SU-DHL-6 (cell line): ENCODE data around the gene MID2.
"Not testable (repeated sequence)": the region's sequence is repeated elsewhere in the genome, so short reads cannot be mapped to it uniquely, and the experiment has no call there.

Experiments used
- H2AFZ ChIP-seq: fragments of 200-600 bp; sonication (generic); 2 replicates; pipeline ENCODE4 v1.6.1; 2014; ENCODE audit warnings: low read depth, mild to moderate bottlenecking, moderate library complexity, mixed read lengths, antibody characterized with exemption, low read length; ENCODE audit not compliant: severe bottlenecking
- H3F3A ChIP-seq: fragments of 200-600 bp; shearing (Covaris generic); 2 replicates; pipeline ENCODE4 v1.6.0; 2016; ENCODE audit warnings: antibody characterized with exemption, mild to moderate bottlenecking; ENCODE audit not compliant: insufficient read depth
- H3K27ac ChIP-seq: fragments of 200-600 bp; sonication (generic); 2 replicates; pipeline ENCODE4 v1.5.1; 2016; ENCODE audit warnings: low read depth, mild to moderate bottlenecking, low read length, moderate library complexity, mixed read lengths
- H3K27me3 ChIP-seq: fragments of 200-600 bp; sonication (generic), shearing (Covaris generic); 2 replicates; pipeline ENCODE4 v1.6.0; 2014; ENCODE audit warnings: mild to moderate bottlenecking, low read length
- H3K36me3 ChIP-seq: fragments of 200-600 bp; sonication (generic); 2 replicates; pipeline ENCODE4 v1.6.1; 2014; ENCODE audit warnings: mild to moderate bottlenecking, low read length, mixed read lengths
- H3K4me2 ChIP-seq: fragments of 300-600, 200-600 bp; shearing (Covaris generic), sonication (generic); 2 replicates; pipeline ENCODE4 v1.6.0; 2014; ENCODE audit warnings: low read length, low read depth, mild to moderate bottlenecking; ENCODE audit not compliant: poor library complexity, severe bottlenecking
- H3K4me3 ChIP-seq: fragments of 200-600 bp; sonication (generic); 2 replicates; pipeline ENCODE4 v1.5.1; 2014; ENCODE audit warnings: antibody characterized with exemption, low read length, mild to moderate bottlenecking, mixed read lengths; ENCODE audit not compliant: insufficient read depth, poor library complexity, severe bottlenecking
- H3K79me2 ChIP-seq: fragments of 200-600 bp; sonication (generic); 2 replicates; pipeline ENCODE4 v1.6.1; 2014; ENCODE audit warnings: mild to moderate bottlenecking, low read length, moderate library complexity; ENCODE audit not compliant: insufficient read depth
- H3K9ac ChIP-seq: fragments of 200-600 bp; sonication (generic); 2 replicates; pipeline ENCODE4 v1.7.0; 2014; ENCODE audit warnings: mild to moderate bottlenecking, low read length
- H3K9me2 ChIP-seq: fragments of 200-600 bp; sonication (generic); replicated peaks from 2 replicates; pipeline ENCODE4 v1.6.1; 2014; ENCODE audit warnings: low read length; ENCODE audit not compliant: insufficient read depth
- H3K9me3 ChIP-seq: fragments of 200-600 bp; sonication (generic); 2 replicates; pipeline ENCODE4 v1.6.1; 2014; ENCODE audit warnings: low read length, mixed read lengths; ENCODE audit not compliant: insufficient read depth
- H4K20me1 ChIP-seq: fragments of 200-600 bp; sonication (generic); 2 replicates; pipeline ENCODE4 v1.6.1; 2014; ENCODE audit warnings: low read depth, mild to moderate bottlenecking, antibody characterized with exemption, low read length, moderate library complexity, mixed read lengths
- CTCF ChIP-seq: fragments of 200-600 bp; sonication (generic); IDR thresholded peaks from one replicate; pipeline ENCODE4 v1.5.1; 2017; ENCODE audit warnings: antibody characterized with exemption, mild to moderate bottlenecking, low read length, moderate library complexity; ENCODE audit not compliant: insufficient read depth, poor library complexity, severe bottlenecking
- EZH2phosphoT487 ChIP-seq: fragments of 200-600 bp; sonication (generic), shearing (Covaris generic); conservative IDR thresholded peaks from 2 replicates; pipeline ENCODE4 v1.6.1; 2018; ENCODE audit warnings: mild to moderate bottlenecking, antibody characterized with exemption, low read length, moderate library complexity, mixed read lengths

Gene MID2

GRCh38 chrX:107940095-107940494, 114.4 kb downstream of the MID2 start:
- Histone ChIP-seq H3K79me2 (no peaks in the 10 kb centered on the region), H2AFZ (no peak overlapping the region), H4K20me1 (no peaks in the 10 kb centered on the region), H3K27me3 (no peaks in the 10 kb centered on the region), H3K9me2 (no peaks in the 10 kb centered on the region), H3K9me3 (no peaks in the 10 kb centered on the region), H3F3A (no peaks in the 10 kb centered on the region), H3K4me3 (no peak overlapping the region), H3K4me2 (no peak overlapping the region), H3K27ac (no peak overlapping the region), H3K36me3 (no peaks in the 10 kb centered on the region), H3K9ac (no peak overlapping the region)
- TF ChIP-seq EZH2phosphoT487 (no peak), CTCF (no peak)

GRCh38 chrX:107955337-107955736, 129.7 kb downstream of the MID2 start:
- not testable (repeated sequence) for H3K4me2 ChIP-seq, H3K27me3 ChIP-seq

GRCh38 chrX:107968623-107969022, 143.0 kb downstream of the MID2 start:
- Histone ChIP-seq H3K27ac (no peak overlapping the region), H4K20me1 (no peaks in the 10 kb centered on the region), H3F3A (no peaks in the 10 kb centered on the region), H2AFZ (no peak overlapping the region), H3K9me3 (no peaks in the 10 kb centered on the region), H3K79me2 (no peaks in the 10 kb centered on the region), H3K9ac (no peak overlapping the region), H3K27me3 (no peaks in the 10 kb centered on the region), H3K4me2 (no peak overlapping the region), H3K4me3 (no peak overlapping the region), H3K9me2 (no peaks in the 10 kb centered on the region), H3K36me3 (no peaks in the 10 kb centered on the region)
- TF ChIP-seq CTCF (no peak), EZH2phosphoT487 (no peak)

More at GRCh38 chrX:107955337-107955736, 129.7 kb downstream of the MID2 start:
- H3F3A ChIP-seq, H3K79me2 ChIP-seq, H2AFZ ChIP-seq, H3K36me3 ChIP-seq, H3K4me3 ChIP-seq, H3K9me3 ChIP-seq, H3K27ac ChIP-seq, H3K9me2 ChIP-seq, H4K20me1 ChIP-seq, H3K9ac ChIP-seq: not testable (repeated sequence)

- H2AFZ ChIP-seq: no peak overlapping the region
- no peaks in the 10 kb centered on the region for H3K36me3 ChIP-seq
- no peak overlapping the region for H3K4me3 ChIP-seq
- H3F3A ChIP-seq: no peaks in the 10 kb centered on the region
- no peaks in the 10 kb centered on the region for H3K79me2 ChIP-seq
- H3K9me3 ChIP-seq: no peaks in the 10 kb centered on the region
- no peaks in the 10 kb centered on the region for H3K27me3 ChIP-seq
- H4K20me1 ChIP-seq: no peaks in the 10 kb centered on the region
- no peak overlapping the region for H3K9ac ChIP-seq
- H3K9me2 ChIP-seq: no peaks in the 10 kb centered on the region
- H3K27ac ChIP-seq: no peak overlapping the region
- TF ChIP-seq EZH2phosphoT487: no peak
- no peak for TF ChIP-seq CTCF
- H3K4me2 ChIP-seq: no peak overlapping the region
Observed at GRCh38 chrX:107970073-107970472, 144.4 kb downstream of the MID2 start.
